Lower lobe of right lung (tissue), 2 donors: ENCODE measurements around the gene LRRK2. TPM values are rescaled to one million over a fixed set of nuclear protein-coding genes. Genes with fewer than 3 reads are reported as not detected.

Experiments used
- ATAC-seq, 2 donors: fragments of 200-7000 bp; cut with Tn5 transposase; one replicate each; pipeline ENCODE4 v1.9.1; 2020 to 2022; ENCODE audit warnings: mild to moderate bottlenecking in 2 of 2, moderate library complexity in 2 of 2
- DNase-seq: peaks from one replicate; pipeline ENCODE4 v3.0.0-alpha.2; 2020
- H3K27ac ChIP-seq: fragments of 200-600 bp; one replicate; pipeline ENCODE4 v1.8.0; 2022
- H3K27me3 ChIP-seq: fragments of 200-600 bp; one replicate; pipeline ENCODE4 v1.8.0; 2022; ENCODE audit warnings: low read depth
- H3K36me3 ChIP-seq: fragments of 200-600 bp; one replicate; pipeline ENCODE4 v1.8.0; 2022; ENCODE audit warnings: mild to moderate bottlenecking
- H3K4me1 ChIP-seq: fragments of 200-600 bp; one replicate; pipeline ENCODE4 v1.8.0; 2022
- H3K4me3 ChIP-seq: fragments of 200-600 bp; one replicate; pipeline ENCODE4 v1.8.0; 2022; ENCODE audit warnings: mild to moderate bottlenecking
- H3K9me3 ChIP-seq: fragments of 200-600 bp; one replicate; pipeline ENCODE4 v1.8.0; 2022
- intact Hi-C: fragments of 100-400 bp; cut with DNase I; formaldehyde crosslinking; loops from one replicate; pipeline ENCODE4 v1.11.0; 2022
- total RNA-seq: library from RNA; stranded (reverse); fragmentation: NEBNext Ultra II Directional; extraction: Animal tissue kit (Norgen Biotek cat#: 25700); gene quantifications from one replicate; pipeline ENCODE4 v1.2.1, GENCODE V29; 2021
- TF ChIP-seq, protein P1 (sequence below): fragments of 200-600 bp; IDR thresholded peaks from one replicate; pipeline ENCODE4 v1.8.0; 2022; ENCODE audit warnings: antibody characterized with exemption, mild to moderate bottlenecking
- donor health status: DM: no; HTN: yes; CAD: no; lungs with severe emphysema.

LRRK2 gene
- total RNA-seq, 1 donor from 2014 or later = 426 TPM

DNA sequence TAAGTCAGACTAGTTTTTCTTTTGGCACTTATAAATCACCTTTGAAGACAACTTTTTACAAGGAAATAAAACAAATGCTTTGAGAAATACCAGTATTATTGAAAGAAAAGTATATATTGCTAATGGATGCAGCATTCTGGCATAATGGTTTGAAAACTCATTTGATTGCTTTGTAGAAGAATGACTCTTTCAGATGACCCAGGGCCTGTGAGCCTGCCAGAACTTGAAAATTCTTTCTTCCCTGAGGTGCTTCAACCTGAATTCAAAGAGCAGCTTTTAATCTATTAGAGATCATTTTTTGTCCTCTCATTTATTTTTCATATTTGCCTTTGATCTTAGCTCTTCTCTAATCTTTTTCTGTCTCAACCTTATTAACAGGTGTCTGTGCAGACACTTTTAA, 87.4 kb downstream of the LRRK2 start:
- Histone ChIP-seq H3K4me3 (no peak overlapping the region), H3K27me3 (no peaks in the 10 kb centered on the region), H3K36me3 (peaks cover 86% of the 10 kb centered on the region), H3K27ac (no peak overlapping the region), H3K4me1 (no peaks in the 10 kb centered on the region), H3K9me3 (no peaks in the 10 kb centered on the region)
- ATAC-seq = no peak
- DNase-seq = no peak
- TF ChIP-seq, protein P1, sequence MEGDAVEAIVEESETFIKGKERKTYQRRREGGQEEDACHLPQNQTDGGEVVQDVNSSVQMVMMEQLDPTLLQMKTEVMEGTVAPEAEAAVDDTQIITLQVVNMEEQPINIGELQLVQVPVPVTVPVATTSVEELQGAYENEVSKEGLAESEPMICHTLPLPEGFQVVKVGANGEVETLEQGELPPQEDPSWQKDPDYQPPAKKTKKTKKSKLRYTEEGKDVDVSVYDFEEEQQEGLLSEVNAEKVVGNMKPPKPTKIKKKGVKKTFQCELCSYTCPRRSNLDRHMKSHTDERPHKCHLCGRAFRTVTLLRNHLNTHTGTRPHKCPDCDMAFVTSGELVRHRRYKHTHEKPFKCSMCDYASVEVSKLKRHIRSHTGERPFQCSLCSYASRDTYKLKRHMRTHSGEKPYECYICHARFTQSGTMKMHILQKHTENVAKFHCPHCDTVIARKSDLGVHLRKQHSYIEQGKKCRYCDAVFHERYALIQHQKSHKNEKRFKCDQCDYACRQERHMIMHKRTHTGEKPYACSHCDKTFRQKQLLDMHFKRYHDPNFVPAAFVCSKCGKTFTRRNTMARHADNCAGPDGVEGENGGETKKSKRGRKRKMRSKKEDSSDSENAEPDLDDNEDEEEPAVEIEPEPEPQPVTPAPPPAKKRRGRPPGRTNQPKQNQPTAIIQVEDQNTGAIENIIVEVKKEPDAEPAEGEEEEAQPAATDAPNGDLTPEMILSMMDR = no peak
- intact Hi-C loops = loop anchor here (10.0 kb wide), 1 partner anchor 157 kb away; no protein-coding TSS in a partner anchor

DNA sequence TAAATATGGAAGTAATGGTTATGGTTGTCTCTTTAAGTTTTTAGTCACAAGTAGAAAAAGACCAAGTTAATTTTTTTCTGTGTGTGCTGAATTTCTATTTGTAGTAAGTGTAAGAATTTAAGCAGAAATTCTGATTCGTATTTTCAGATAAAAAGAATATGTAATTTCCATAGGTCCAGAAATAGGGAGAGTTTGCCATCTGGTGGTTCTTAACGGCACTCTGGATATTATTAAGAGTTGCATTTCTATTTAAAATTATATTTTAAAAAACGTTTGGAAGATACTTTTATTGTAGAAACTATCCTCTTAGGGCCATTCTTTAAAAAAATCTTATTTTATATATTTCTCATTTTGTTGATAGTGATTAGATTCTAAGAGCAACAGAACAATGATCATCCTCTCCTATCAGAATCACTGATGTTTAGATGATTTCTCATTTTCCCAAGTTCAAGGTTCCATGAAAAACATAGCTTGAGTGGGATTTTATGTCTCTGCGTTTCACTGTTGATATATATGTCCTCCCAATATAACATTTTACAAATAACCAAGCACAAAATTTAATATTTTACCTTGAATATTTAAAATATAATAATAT, 88.3 kb downstream of the LRRK2 start:
- no peaks in the 10 kb centered on the region for H3K27me3 ChIP-seq
- no peak overlapping the region for H3K27ac ChIP-seq
- TF ChIP-seq, protein P1 = peak; percentile 19
- DNase-seq = no peak
- no peak for ATAC-seq
- H3K9me3 ChIP-seq = no peaks in the 10 kb centered on the region
- no peak overlapping the region for H3K4me3 ChIP-seq
- H3K4me1 ChIP-seq = no peaks in the 10 kb centered on the region
- peaks cover 86% of the 10 kb centered on the region for H3K36me3 ChIP-seq
- intact Hi-C loops = loop anchor here (10.0 kb wide), 1 partner anchor 158 kb away; no protein-coding TSS in a partner anchor

DNA sequence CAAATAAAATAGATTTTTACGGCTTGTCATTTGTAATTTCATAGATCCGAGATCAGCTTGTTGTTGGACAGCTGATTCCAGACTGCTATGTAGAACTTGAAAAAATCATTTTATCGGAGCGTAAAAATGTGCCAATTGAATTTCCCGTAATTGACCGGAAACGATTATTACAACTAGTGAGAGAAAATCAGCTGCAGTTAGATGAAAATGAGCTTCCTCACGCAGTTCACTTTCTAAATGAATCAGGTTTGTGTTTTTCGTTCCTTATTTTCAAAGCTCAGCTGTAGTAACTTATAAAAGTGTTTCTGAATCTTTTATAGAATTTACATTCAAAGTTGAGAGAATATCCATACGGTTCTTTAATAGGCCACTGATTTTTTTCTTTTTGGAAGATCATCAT, 89.1 kb downstream of the LRRK2 start:
- TF ChIP-seq, protein P1 = no peak
- DNase-seq (no peak), ATAC-seq (no peak)
- intact Hi-C loops = loop anchor here (10.0 kb wide), 1 partner anchor 159 kb away; no protein-coding TSS in a partner anchor
- Histone ChIP-seq H3K27me3 (no peaks in the 10 kb centered on the region), H3K9me3 (no peaks in the 10 kb centered on the region), H3K27ac (no peak overlapping the region), H3K4me1 (no peaks in the 10 kb centered on the region), H3K36me3 (peaks cover 80% of the 10 kb centered on the region), H3K4me3 (no peak overlapping the region)

DNA sequence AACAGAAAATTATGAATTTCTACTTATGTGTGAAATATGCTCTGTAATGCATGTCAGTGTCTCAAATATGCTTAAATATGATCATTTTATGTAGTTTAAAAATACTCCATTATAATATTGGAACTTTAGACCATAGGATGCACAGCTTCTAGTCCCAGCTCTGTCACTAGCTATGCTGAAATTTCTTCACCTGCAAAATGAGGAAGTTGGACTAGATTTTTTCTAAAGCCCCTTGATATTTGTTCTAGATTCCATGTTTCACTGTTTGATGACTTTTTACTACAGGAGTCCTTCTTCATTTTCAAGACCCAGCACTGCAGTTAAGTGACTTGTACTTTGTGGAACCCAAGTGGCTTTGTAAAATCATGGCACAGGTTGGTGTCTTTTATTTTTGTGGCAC, 90.1 kb downstream of the LRRK2 start:
- TF ChIP-seq, protein P1 = no peak
- Histone ChIP-seq H3K4me3 (no peak overlapping the region), H3K36me3 (peaks cover 78% of the 10 kb centered on the region), H3K27me3 (no peaks in the 10 kb centered on the region), H3K27ac (no peak overlapping the region), H3K4me1 (no peaks in the 10 kb centered on the region), H3K9me3 (no peaks in the 10 kb centered on the region)
- DNase-seq (no peak), ATAC-seq (no peak)
- intact Hi-C loops = loop anchor here (10.0 kb wide), 1 partner anchor 160 kb away; no protein-coding TSS in a partner anchor

DNA sequence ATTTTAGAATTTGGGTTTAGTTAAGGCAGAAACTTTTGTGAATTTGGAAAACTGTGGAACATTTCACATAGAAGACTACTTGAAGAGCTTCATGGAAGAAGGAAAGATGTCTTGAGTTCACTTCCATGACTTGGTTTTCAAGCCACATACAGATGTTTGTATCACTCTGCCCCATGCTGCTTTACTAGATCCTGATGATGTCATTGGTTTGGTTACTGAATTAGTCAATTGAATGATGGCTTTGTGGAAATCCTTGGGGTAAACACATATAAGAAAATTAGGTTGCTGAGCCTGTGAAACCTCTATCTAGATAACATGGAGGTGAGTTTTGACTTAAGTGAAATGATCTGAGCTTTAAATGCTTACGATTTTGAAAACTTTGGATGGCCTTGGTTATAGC, 90.6 kb downstream of the LRRK2 start:
- no peak overlapping the region for H3K27ac ChIP-seq
- H3K4me3 ChIP-seq = no peak overlapping the region
- TF ChIP-seq, protein P1 = no peak
- ATAC-seq (no peak), DNase-seq (no peak)
- H3K4me1 ChIP-seq = no peaks in the 10 kb centered on the region
- no peaks in the 10 kb centered on the region for H3K9me3 ChIP-seq
- H3K27me3 ChIP-seq = no peaks in the 10 kb centered on the region
- intact Hi-C loops = loop anchor here (10.0 kb wide), 1 partner anchor 161 kb away; no protein-coding TSS in a partner anchor
- H3K36me3 ChIP-seq = peaks cover 73% of the 10 kb centered on the region
